Muscle layer of colon (tissue), 2 donors: ENCODE data around the gene THADA.

ENCODE experiments used
- H3K27ac ChIP-seq: one replicate; pipeline ENCODE4 v1.7.0; 2013; ENCODE audit warnings: low read depth, mild to moderate bottlenecking, low read length, moderate library complexity
- H3K27me3 ChIP-seq, 2 donors: one replicate each; pipeline ENCODE4 v1.7.0; 2013; ENCODE audit warnings: low read length in 2 of 2, mild to moderate bottlenecking in 2 of 2; ENCODE audit not compliant: insufficient read depth in 2 of 2, control insufficient read depth in 1 of 2
- H3K36me3 ChIP-seq: one replicate; pipeline ENCODE4 v1.7.0; 2013; ENCODE audit warnings: mild to moderate bottlenecking, low read length; ENCODE audit not compliant: insufficient read depth
- H3K4me1 ChIP-seq: one replicate; pipeline ENCODE4 v1.7.0; 2013; ENCODE audit warnings: mild to moderate bottlenecking, low read length; ENCODE audit not compliant: insufficient read depth
- H3K4me3 ChIP-seq, 2 donors: one replicate each; pipeline ENCODE4 v1.7.0; 2013; ENCODE audit warnings: low read length in 2 of 2, low read depth in 1 of 2, mild to moderate bottlenecking in 1 of 2, moderate library complexity in 1 of 2
- H3K9ac ChIP-seq: one replicate; pipeline ENCODE4 v1.7.0; 2013; ENCODE audit warnings: low read length
- H3K9me3 ChIP-seq: one replicate; pipeline ENCODE4 v1.7.0; 2013; ENCODE audit warnings: mild to moderate bottlenecking, low read length
- donor health status: abdominal sarcoma.
- donor health status: Adenocarcinoma of cecum.

Gene THADA

GRCh38 chr2:43233218-43234212 is 362.3 kb downstream of the THADA start:
- no peak overlapping the region for H3K4me3 ChIP-seq
- H3K9me3 ChIP-seq = no peaks in the 10 kb centered on the region
- no peak overlapping the region for H3K27ac ChIP-seq
- no peaks in the 10 kb centered on the region for H3K27me3 ChIP-seq
- peaks cover 13% of the 10 kb centered on the region for H3K36me3 ChIP-seq
- H3K9ac ChIP-seq = no peak overlapping the region
- H3K4me1 ChIP-seq = peaks cover 15% of the 10 kb centered on the region

- no peaks in the 10 kb centered on the region for H3K27me3 ChIP-seq
- no peak overlapping the region for H3K9ac ChIP-seq
- H3K27ac ChIP-seq = peak overlapping the region; percentile 32
- peaks cover 23% of the 10 kb centered on the region for H3K4me1 ChIP-seq
- H3K9me3 ChIP-seq = no peaks in the 10 kb centered on the region
- H3K36me3 ChIP-seq = peaks cover 13% of the 10 kb centered on the region
- H3K4me3 ChIP-seq = no peak overlapping the region
Measured at GRCh38 chr2:43230951-43231827, 364.6 kb downstream of the THADA start.

GRCh38 chr2:43230351-43230885 is 365.4 kb downstream of the THADA start:
- Histone ChIP-seq H3K9ac (no peak overlapping the region), H3K9me3 (no peaks in the 10 kb centered on the region), H3K27ac (no peak overlapping the region), H3K4me3 (no peak overlapping the region), H3K4me1 (peaks cover 23% of the 10 kb centered on the region), H3K36me3 (peaks cover 13% of the 10 kb centered on the region), H3K27me3 (no peaks in the 10 kb centered on the region)

GRCh38 chr2:43228756-43229659 is 366.8 kb downstream of the THADA start:
- Histone ChIP-seq H3K36me3 (peaks cover 16% of the 10 kb centered on the region), H3K4me3 (peak overlapping the region in 1 of 2 donors; percentile 72), H3K27me3 (no peaks in the 10 kb centered on the region), H3K4me1 (peaks cover 23% of the 10 kb centered on the region), H3K9me3 (no peaks in the 10 kb centered on the region), H3K27ac (peak overlapping the region; percentile 96), H3K9ac (no peak overlapping the region)

- H3K4me1 ChIP-seq = peaks cover 23% of the 10 kb centered on the region
- H3K27ac ChIP-seq = peak overlapping the region; percentile 96
- peak overlapping the region in 1 of 2 donors; percentile 72 for H3K4me3 ChIP-seq
- no peaks in the 10 kb centered on the region for H3K9me3 ChIP-seq
- no peaks in the 10 kb centered on the region for H3K27me3 ChIP-seq
- H3K9ac ChIP-seq = peak overlapping the region; percentile 33
- H3K36me3 ChIP-seq = peaks cover 23% of the 10 kb centered on the region
Measured at GRCh38 chr2:43228321-43228751, 367.5 kb downstream of the THADA start.

GRCh38 chr2:43227830-43228281 is 368.0 kb downstream of the THADA start:
- Histone ChIP-seq H3K4me3 (peak overlapping the region; percentile 5 to 72), H3K9ac (peak overlapping the region; percentile 33), H3K27ac (peak overlapping the region; percentile 96), H3K36me3 (peaks cover 25% of the 10 kb centered on the region), H3K9me3 (no peaks in the 10 kb centered on the region), H3K4me1 (peaks cover 22% of the 10 kb centered on the region), H3K27me3 (no peaks in the 10 kb centered on the region)

GRCh38 chr2:43226955-43227829 is 368.6 kb downstream of the THADA start:
- Histone ChIP-seq H3K27me3 (no peaks in the 10 kb centered on the region), H3K9me3 (no peaks in the 10 kb centered on the region), H3K36me3 (peaks cover 32% of the 10 kb centered on the region), H3K4me3 (peak overlapping the region; percentile 72 to 85), H3K4me1 (peaks cover 26% of the 10 kb centered on the region), H3K27ac (peak overlapping the region; percentile 96), H3K9ac (peak overlapping the region; percentile 33)

GRCh38 chr2:43226558-43226954 is 369.3 kb downstream of the THADA start, which contains the start of gene ZFP36L2:
TSS of gene ZFP36L2 (minus strand) at chr2:43226606. CDS start at chr2:43226315, 291 bp downstream.
- H3K36me3 ChIP-seq = peaks cover 33% of the 10 kb centered on the region

GRCh38 chr2:43225788-43226557 is 369.9 kb downstream of the THADA start:
- H3K27ac ChIP-seq = peak overlapping the region; percentile 100
- H3K4me1 ChIP-seq = peaks cover 38% of the 10 kb centered on the region
- peaks cover 27% of the 10 kb centered on the region for H3K36me3 ChIP-seq
- H3K9me3 ChIP-seq = no peaks in the 10 kb centered on the region
- peak overlapping the region; percentile 84 for H3K9ac ChIP-seq
- peak overlapping the region; percentile 89 to 94 for H3K4me3 ChIP-seq
- no peaks in the 10 kb centered on the region for H3K27me3 ChIP-seq

More at GRCh38 chr2:43226558-43226954, 369.3 kb downstream of the THADA start, which contains the start of gene ZFP36L2:
- Histone ChIP-seq H3K4me1 (peaks cover 33% of the 10 kb centered on the region), H3K27me3 (no peaks in the 10 kb centered on the region), H3K9ac (peak within 1 kb of the TSS; percentile 84), H3K9me3 (no peaks in the 10 kb centered on the region), H3K27ac (peak within 1 kb of the TSS; percentile 100), H3K4me3 (peak within 1 kb of the TSS; percentile 89 to 94)
